ENCODE measurements around the gene DNAJC18. TPM values are rescaled to one million over a fixed set of nuclear protein-coding genes. Genes with fewer than 3 reads are reported as not detected.

Gene DNAJC18
- total and polyA plus RNA-seq, 2 of the 8 experiments (the other 6 are each of a cell fraction or from before 2014, with no cell fraction given), result 7.8 to 29.2 TPM

DNA sequence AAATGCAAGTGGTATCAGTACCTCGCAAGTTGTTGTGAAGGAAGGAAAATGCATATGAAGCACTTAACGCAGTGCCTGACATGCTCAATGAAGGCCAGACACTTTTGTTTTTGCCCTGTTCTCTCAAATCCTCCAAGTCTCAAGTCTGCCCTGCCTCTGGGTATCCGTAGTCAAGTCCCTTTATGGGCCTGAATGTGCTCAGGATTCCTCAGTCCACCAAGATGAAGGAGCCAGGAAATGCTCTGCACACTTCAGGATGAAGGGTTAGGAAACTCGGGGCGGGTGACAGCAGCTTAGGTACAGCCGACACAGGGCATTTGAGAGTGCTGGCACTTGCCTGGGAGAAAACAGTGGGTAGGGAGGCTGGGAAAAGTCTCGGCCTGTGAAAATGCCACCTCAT, 21.9 kb upstream of the DNAJC18 start (continued):
- TF ChIP-seq, protein P1, sequence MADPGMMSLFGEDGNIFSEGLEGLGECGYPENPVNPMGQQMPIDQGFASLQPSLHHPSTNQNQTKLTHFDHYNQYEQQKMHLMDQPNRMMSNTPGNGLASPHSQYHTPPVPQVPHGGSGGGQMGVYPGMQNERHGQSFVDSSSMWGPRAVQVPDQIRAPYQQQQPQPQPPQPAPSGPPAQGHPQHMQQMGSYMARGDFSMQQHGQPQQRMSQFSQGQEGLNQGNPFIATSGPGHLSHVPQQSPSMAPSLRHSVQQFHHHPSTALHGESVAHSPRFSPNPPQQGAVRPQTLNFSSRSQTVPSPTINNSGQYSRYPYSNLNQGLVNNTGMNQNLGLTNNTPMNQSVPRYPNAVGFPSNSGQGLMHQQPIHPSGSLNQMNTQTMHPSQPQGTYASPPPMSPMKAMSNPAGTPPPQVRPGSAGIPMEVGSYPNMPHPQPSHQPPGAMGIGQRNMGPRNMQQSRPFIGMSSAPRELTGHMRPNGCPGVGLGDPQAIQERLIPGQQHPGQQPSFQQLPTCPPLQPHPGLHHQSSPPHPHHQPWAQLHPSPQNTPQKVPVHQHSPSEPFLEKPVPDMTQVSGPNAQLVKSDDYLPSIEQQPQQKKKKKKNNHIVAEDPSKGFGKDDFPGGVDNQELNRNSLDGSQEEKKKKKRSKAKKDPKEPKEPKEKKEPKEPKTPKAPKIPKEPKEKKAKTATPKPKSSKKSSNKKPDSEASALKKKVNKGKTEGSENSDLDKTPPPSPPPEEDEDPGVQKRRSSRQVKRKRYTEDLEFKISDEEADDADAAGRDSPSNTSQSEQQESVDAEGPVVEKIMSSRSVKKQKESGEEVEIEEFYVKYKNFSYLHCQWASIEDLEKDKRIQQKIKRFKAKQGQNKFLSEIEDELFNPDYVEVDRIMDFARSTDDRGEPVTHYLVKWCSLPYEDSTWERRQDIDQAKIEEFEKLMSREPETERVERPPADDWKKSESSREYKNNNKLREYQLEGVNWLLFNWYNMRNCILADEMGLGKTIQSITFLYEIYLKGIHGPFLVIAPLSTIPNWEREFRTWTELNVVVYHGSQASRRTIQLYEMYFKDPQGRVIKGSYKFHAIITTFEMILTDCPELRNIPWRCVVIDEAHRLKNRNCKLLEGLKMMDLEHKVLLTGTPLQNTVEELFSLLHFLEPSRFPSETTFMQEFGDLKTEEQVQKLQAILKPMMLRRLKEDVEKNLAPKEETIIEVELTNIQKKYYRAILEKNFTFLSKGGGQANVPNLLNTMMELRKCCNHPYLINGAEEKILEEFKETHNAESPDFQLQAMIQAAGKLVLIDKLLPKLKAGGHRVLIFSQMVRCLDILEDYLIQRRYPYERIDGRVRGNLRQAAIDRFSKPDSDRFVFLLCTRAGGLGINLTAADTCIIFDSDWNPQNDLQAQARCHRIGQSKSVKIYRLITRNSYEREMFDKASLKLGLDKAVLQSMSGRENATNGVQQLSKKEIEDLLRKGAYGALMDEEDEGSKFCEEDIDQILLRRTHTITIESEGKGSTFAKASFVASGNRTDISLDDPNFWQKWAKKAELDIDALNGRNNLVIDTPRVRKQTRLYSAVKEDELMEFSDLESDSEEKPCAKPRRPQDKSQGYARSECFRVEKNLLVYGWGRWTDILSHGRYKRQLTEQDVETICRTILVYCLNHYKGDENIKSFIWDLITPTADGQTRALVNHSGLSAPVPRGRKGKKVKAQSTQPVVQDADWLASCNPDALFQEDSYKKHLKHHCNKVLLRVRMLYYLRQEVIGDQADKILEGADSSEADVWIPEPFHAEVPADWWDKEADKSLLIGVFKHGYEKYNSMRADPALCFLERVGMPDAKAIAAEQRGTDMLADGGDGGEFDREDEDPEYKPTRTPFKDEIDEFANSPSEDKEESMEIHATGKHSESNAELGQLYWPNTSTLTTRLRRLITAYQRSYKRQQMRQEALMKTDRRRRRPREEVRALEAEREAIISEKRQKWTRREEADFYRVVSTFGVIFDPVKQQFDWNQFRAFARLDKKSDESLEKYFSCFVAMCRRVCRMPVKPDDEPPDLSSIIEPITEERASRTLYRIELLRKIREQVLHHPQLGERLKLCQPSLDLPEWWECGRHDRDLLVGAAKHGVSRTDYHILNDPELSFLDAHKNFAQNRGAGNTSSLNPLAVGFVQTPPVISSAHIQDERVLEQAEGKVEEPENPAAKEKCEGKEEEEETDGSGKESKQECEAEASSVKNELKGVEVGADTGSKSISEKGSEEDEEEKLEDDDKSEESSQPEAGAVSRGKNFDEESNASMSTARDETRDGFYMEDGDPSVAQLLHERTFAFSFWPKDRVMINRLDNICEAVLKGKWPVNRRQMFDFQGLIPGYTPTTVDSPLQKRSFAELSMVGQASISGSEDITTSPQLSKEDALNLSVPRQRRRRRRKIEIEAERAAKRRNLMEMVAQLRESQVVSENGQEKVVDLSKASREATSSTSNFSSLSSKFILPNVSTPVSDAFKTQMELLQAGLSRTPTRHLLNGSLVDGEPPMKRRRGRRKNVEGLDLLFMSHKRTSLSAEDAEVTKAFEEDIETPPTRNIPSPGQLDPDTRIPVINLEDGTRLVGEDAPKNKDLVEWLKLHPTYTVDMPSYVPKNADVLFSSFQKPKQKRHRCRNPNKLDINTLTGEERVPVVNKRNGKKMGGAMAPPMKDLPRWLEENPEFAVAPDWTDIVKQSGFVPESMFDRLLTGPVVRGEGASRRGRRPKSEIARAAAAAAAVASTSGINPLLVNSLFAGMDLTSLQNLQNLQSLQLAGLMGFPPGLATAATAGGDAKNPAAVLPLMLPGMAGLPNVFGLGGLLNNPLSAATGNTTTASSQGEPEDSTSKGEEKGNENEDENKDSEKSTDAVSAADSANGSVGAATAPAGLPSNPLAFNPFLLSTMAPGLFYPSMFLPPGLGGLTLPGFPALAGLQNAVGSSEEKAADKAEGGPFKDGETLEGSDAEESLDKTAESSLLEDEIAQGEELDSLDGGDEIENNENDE (IDR thresholded peaks at IDR 0.05; ENCODE audit: insufficient replicate concordance, low read length), result no peak
- TF ChIP-seq CTCF (IDR thresholded peaks at IDR 0.05; ENCODE audit: control extremely low read depth in 1 of 3, insufficient read depth in 1 of 3, low read depth in 1 of 3, low read length in 3 of 3) (no peak), RNF2 (IDR thresholded peaks at IDR 0.05; ENCODE audit: borderline replicate concordance, low read depth, low read length, missing control alignments, poor library complexity, severe bottlenecking) (no peak), EGR1 (IDR thresholded peaks at IDR 0.05; ENCODE audit: borderline replicate concordance, low read depth, low read length) (no peak), ZNF274 (IDR thresholded peaks at IDR 0.05; ENCODE audit: borderline replicate concordance, extremely low read depth, low read length) (no peak), PHF8 (conservative IDR thresholded peaks at IDR 0.05; ENCODE audit: low read depth, low read length) (no peak), BACH1 (IDR thresholded peaks at IDR 0.05; ENCODE audit: low read length) (no peak), KDM5A (IDR thresholded peaks at IDR 0.05; ENCODE audit: low read length) (no peak), BCL11A (IDR thresholded peaks at IDR 0.05; ENCODE audit: low read depth in 2 of 2, low read length in 2 of 2) (no peak)
